Measurements from ENCODE around the gene MCRS1.
"Not testable (repeated sequence)": the region's sequence is repeated elsewhere in the genome, so short reads cannot be mapped to it uniquely, and the experiment has no call there.

MCRS1 gene, protein sequence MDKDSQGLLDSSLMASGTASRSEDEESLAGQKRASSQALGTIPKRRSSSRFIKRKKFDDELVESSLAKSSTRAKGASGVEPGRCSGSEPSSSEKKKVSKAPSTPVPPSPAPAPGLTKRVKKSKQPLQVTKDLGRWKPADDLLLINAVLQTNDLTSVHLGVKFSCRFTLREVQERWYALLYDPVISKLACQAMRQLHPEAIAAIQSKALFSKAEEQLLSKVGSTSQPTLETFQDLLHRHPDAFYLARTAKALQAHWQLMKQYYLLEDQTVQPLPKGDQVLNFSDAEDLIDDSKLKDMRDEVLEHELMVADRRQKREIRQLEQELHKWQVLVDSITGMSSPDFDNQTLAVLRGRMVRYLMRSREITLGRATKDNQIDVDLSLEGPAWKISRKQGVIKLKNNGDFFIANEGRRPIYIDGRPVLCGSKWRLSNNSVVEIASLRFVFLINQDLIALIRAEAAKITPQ

DNA sequence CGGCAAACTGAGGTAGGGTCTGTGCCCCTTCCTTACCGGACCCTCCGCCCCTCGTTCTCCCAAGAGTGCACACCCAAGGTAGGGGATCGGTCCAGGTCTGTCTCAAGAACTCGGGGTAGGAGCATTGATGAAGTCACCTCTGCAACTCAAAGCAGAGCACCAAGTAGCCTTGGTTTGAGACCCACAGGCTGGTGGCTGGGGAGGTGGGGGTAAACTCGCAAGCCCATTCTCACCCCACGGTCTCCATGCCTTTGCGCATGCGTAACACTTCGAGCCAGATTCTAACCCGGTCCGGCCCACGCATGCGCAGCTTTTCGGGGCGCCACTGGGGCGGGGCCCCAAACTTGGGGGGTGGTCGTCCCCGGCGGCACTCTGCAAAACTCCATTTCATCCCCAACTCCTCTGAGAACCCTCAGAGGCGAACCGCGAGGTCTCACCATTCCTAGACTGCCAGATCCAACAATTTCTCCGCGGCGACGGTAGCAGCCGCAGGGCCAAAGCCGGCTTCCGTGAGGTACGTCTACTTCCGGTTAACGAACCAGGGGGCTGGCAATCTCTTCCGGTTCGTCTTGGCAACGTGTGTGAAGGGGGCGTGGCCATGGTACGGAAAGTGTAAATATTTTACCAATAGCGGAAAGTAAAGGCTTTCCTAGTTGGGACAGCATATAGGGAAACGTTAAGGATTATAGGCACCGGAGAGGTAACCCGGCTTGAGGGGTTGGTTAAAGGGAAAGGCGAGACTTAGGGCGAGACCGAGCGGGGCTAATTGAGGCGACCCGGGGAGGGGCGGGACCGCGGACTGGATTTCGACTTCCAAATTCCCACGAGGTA is at the start of gene MCRS1:
Gene MCRS1 (minus strand): TSS at position 532 of the 831 bp plus-strand sequence. CDS start 1,411 bp downstream, outside the sequence.
- peak; percentile 94 for DNase-seq (ENCODE audit: low spot score)

DNA sequence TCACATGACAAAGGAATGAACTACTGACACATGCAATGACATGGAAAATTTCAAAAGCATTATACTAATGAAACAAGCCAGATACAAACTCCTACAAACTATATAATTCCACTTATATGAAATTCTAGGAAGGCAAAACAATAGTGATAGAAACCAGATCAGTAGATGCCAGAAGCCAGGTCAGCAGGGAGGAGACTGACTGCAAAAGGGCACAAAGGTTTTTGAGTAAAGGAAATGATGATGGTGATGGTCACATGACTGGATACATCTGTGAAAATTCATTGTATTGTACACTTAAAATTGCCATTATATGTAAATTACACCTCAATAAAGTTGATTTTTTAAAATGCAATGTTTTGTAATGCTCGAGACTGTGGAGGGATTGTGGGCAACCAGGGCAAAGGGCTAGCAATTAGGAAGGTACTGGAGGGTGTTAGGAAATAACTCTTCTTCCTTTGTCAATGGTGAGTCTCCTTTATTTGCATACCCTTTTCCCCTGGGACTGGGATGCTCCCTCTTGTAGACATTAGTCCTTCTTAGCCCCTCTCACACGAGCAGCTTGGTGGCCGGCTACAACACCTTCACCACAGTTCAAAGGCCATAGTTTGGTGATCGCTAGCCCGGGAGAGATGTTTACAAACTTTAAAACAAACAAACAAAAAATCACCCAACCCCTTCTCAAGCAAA is 48.7 kb upstream of the MCRS1 start:
- DNase-seq (ENCODE audit: low spot score), result no peak

DNA sequence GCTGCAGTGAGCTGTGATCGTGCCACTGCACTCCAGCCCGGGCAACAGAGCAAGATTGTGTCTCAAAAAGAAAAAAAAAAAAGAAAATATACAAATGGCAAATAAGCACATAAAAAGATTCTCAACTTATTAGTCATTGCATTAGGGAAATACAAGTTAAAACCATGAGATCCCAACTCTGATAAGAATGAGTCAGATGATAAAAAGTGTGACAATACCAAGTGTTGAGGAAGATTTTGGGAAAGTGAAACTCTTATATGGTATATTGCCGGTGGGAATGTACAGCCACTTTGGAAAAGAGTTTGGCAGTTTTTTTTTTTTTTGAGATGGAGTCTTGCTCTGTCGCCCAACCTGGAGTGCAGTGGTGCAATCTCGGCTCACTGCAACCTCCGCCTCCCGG is 47.8 kb upstream of the MCRS1 start:
- DNase-seq (ENCODE audit: low spot score), result no peak

DNA sequence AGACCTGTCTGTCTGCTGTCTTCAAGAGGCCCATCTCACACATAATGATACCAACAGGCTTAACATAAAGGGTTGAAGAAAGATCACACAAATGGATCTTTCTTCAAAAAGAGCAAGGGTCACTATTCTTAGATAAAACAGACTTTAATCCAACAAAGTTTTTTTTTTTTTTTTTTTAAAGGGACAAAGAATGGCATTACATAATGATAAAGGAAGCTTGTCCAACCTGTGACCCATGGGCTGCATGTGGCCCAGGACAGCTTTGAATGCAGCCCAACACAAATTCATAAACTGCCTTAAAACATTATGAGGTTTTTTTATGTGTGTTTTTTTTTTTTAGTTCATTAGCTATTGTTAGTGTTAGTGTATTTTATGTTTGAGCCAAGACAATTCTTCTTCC is 44.3 kb upstream of the MCRS1 start:
- no peak for DNase-seq (ENCODE audit: low spot score)

DNA sequence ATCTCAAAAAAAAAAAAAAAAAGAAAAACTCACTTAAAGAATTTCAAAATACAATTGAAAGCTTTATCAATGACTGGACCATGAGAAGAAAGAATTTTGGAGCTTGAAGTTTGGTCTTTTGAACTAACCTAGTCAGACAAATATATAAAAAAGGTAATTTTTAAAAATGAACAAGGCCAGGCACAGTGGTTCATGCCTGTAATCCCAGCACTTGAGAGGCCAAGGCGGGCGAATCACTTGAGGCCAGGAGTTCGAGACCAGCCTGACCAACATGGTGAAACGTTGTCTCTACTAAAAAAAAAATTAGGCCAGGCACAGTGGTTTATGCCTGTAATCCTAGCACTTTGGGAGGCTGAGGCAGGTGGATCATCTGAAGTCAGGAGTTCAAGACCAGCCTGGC is 42.8 kb upstream of the MCRS1 start:
- DNase-seq (ENCODE audit: low spot score), result not testable (repeated sequence)

DNA sequence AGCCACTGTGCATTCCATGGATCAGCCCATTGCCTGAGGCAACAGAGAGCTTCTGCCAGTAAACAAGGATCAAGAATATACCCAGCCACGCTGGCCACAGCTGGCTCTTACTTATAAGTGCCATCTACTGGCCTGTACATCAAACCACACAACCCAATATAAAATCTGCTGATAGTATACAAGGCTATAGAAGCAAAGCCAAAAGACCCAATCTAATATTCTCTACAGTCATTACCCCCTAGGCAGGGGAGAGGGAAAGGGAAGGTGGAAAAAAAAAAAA is 41.9 kb upstream of the MCRS1 start:
- no peak for DNase-seq (ENCODE audit: low spot score)

DNA sequence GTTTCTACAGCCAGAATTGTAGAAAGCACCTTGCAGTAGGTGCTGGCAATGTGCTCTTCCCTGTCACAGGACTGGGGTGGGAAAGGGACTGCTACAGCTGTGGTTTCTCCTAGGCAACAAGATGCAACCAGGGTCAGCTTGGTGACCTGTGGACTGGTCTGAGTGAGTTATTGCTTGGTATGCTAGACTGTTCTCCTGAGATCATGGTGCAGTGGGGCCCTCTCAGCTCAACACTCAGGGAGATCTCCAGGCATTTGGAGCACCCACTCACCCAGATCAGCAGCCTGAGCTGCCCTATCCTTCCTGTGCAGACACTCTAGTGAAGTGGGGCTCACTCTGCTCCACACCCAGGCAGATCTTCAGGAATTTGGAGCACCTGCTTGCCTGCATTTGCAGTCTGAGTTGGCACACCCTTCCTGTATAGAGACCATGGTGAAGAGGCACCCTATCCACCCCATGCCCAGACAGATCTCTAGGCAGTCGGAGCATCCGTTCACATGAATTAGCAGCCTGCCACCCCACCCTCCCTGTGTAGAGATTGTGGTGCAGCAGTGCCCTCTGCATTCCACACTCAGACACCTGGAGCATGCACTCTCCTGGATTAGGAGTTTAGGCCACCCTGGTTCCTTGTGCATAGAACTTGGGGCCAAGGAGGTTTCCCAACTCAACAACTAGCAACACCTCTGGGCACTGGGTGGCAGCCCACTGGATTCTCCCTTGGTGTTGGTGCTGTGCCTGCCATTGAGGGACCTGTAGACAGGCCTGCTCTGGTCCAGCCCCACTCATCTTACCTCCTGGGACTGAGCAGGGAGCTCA is 41.3 kb upstream of the MCRS1 start:
- no peak for DNase-seq (ENCODE audit: low spot score)

DNA sequence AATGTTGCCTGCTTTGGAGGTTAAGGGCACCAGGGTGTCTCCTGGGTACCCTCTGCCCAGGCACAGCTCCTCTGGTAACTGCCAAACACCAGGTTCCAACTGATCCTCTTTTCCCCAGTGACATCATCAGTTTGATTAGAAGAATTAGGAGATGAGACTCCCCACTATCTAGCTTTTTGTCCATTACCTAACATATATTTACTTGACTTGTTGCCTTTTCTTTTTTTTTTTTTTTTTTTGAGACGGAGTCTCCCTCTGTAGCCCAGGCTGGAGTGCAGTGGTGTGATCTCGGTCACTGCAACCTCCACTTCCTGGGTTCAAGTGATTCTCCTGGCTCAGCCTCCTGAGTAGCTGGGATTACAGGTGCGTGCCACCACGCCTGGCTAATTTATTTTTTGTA is 37.6 kb upstream of the MCRS1 start, which contains the start of gene FAM186B:
Gene FAM186B (minus strand): TSS at position 101 of the 400 bp plus-strand sequence. CDS start 162 bp downstream, outside the sequence.
- DNase-seq (ENCODE audit: low spot score), result not testable (repeated sequence)

DNA sequence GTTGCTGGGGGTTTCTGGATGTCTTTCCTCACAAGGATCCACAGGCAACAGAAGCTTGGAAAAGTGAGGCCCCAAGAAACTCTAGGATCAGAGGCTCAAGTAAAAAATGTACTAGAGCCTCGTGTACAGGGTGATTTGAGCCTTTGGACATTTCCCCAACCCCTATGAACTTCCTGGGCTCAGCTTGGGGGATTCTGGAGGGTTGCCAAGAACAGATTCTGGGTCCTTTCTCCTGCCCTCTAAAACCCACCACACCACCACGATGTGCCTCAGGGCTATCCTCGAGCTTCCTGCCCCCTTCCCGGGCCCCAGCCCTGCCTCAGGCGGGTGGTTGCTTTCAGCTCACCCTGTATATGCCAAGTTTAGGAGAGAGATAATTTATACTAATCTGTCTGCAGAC is 36.9 kb upstream of the MCRS1 start:
- DNase-seq (ENCODE audit: low spot score), result no peak

DNA sequence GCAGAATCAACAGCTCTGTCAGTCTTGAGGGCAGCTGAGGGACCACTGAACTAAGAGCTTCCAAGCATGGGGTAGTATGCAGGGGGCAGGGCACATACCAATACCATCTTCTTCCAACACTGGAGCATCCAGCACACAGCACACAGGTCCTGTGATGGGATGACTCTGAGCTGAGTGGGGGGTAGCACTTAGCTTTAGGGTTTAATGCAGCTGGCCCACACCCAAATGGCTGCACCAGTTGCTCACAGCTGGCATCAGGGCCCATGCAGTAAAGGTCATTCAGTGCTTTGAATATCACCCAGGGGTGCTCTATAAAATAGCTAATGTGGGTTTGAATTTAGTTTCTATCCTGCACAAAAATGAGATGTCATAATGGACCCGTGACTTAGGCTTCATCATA is 35.8 kb upstream of the MCRS1 start:
- no peak for DNase-seq (ENCODE audit: low spot score)

DNA sequence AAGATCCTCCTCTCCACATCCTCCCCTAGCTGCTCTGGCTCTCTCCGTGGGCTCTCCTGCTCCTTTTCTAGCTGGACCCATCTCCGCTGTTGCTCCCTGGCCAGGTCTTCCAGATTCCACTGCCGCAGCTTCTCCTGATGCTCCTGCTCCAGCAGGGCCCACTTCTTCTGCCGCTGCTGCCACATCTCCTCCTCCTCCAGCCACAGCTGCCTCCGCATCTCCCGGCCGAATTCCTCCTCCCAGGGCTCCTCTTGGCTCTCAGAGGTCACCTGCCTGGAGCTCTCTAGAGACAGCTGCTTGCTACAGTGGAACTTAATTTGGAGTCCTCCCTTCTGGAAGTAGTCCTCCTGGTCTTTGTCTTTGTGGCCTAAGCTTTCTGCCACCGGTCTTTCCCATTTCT is 32.0 kb upstream of the MCRS1 start:
- DNase-seq (ENCODE audit: low spot score), result no peak

DNA sequence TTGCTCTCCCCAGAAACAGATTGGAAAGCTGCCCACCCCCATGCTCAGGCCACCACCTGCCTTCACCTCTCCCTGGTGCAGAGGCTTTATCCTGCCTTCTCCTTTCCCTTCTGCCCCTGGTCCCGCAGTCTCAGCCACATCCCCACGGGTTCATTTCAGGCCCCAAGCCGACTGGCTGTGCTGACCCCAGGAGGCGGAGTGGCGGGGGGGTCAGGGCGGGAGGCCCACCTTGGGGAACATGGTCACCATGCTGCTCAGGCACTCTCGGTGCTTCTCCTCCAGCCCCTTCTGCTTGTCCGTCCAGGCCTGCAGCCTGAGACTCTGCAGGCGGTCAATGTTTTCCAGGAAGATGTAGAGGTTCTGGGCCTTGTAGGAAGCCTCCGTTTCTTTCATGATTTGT is 30.6 kb upstream of the MCRS1 start:
- DNase-seq (ENCODE audit: low spot score), result no peak

DNA sequence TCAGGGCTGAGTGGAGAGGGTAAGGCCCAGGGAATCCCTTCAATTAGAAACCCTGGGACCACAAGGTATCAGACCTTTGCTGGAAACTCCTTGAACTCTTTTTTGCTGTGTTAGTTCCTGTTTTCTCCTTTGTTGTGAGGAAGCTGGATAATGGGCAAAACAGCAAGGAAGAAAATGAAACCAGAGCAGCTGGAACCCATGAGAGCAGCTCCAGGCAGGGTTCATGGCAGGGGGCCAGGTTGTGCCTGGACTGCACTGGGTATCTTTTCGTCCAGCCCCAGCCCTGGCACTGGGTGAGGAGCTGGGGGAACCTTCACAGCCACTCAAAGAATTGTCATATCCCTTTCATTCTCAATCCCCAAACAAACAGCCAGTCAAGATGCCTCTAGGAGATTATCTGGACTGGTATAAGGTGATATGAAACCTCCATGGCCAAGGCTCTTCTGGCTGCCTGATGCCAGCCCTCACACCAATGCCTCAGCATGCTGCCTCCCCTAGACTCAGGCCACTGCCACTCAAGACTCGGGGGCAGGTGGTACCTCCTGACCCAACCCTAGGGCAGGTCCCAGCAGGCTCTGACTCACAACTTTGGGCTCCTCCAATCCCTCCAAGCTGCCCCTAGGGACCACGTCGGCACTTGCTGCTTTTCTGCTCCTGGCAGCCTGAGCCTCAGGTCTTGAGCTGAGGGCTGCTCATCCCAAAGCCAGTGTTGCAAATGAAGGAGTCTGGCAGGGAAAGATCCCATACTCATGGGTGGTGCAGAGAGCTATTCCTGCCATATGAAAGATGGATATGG is 21.0 kb upstream of the MCRS1 start:
- DNase-seq (ENCODE audit: low spot score), result peak; percentile 36

DNA sequence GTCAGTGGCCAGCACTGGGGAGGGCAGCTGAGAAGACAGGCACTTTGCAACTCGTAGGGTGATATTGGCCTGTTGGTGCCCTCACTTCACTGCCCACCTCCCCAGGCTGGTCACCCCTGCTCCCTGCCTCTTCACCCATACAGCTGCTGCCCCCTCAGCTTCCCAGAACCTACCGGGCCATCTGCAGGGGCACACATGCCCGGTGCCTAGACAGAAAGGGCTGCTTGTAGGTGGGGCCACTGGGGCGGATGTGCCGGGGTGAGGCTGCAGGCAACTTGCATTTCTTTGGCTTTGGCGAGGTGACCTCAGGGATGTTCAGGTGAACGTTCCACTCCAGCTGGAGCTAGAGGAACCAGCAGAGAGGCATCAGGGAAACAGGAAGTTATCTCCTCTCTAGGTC is 20.3 kb upstream of the MCRS1 start:
- DNase-seq (ENCODE audit: low spot score), result no peak

DNA sequence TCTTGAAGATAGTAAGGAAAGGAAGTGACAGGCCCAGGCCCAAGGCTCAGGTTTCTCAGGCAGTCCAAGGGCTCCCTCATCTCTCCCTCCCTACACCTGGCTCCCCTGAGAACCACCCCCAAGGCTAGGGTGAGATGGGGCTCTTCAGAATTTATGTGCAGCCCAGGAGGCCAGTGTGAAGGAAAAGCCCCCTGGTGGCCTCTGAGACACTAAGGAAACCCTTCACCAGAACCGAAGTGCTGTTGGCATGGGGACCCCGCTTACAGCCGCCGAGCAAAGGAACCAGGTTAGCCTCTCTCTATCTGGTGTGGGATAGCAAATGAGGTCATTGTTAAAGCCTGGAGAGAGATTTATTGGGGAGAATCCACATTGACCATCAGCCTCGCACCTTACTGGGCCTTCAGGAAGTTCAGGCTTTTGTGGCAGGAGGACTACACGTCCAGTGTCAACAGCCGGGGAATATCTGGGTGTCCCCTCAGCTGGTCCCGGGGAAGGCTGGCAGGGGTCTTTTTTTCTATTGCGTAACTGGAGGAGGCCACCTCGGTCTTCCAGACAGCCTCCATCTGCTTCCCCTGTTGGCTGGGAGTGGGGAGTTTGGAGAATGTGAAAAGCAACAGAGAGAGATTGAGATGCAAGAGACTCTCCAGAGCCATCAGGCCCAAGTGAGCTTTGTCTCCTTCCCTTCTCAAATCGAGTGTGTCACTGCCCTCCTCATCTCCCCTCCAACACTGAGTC is 19.4 kb upstream of the MCRS1 start:
- no peak for DNase-seq (ENCODE audit: low spot score)

DNA sequence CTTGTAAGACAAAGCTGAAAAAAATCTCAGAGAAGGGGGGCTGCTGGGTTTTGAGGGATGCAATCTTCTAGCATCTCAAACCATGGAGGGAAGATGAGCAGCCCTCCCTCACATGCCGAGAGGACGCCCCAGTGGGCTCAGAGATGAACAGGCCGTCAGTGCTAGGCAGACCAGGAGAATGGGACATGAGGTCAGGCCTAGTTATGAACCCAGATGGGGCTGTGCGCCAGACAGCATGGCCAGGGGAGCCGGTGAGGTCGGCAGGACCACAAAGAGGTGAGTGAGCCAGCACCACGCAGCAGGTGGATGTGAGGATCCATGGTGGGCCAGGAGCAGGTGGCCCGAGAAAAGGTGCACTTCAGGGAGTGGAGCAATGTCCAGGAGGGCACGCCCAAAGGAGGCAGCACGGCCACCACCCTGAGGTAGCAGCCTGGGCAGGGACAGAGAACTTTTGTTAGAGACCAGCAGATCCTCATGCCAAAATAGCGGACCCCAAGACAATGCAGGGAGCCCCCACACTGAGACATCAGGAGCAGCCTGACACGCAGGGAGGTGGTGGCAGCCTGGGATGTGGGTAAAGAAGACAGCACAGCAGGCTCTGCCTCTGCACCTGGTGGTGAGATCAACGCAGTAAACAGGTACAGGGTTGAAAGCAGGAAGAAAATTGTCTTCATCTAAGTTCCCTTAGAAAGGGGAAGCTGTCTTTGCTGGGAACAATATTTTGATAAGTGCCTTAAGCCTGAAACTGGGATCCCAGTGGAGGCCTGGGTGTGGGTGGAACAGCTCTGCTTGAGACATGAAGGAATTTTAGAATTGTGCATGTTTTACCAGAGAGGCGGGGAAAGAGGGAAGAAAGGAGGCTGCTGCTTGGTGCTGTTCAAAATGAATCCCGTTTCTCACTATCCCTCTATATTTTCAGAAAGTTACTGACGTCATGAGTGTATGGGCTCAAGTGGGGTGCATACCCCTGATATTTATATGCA is 17.8 kb upstream of the MCRS1 start:
- DNase-seq (ENCODE audit: low spot score), result no peak

DNA sequence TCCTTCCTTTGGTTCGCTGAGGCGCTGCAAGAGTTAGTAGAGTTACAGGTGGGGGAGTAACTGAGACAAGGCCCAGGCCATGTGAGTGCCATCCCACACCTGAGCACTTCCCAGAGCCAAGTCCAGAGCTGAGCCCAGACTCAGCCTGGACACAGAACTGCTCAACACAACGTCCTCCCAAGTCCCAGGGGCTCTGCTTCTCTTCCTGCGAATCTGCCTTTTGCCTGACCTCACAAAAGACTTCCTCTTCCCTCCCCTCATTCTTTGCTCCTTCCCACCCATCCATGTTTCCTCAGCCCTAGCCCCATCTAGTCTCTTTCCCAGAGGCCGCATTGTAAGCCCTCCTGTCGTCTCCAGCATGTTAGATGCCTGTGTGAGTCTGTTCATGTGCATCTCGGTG is 16.6 kb upstream of the MCRS1 start:
- DNase-seq (ENCODE audit: low spot score), result no peak

DNA sequence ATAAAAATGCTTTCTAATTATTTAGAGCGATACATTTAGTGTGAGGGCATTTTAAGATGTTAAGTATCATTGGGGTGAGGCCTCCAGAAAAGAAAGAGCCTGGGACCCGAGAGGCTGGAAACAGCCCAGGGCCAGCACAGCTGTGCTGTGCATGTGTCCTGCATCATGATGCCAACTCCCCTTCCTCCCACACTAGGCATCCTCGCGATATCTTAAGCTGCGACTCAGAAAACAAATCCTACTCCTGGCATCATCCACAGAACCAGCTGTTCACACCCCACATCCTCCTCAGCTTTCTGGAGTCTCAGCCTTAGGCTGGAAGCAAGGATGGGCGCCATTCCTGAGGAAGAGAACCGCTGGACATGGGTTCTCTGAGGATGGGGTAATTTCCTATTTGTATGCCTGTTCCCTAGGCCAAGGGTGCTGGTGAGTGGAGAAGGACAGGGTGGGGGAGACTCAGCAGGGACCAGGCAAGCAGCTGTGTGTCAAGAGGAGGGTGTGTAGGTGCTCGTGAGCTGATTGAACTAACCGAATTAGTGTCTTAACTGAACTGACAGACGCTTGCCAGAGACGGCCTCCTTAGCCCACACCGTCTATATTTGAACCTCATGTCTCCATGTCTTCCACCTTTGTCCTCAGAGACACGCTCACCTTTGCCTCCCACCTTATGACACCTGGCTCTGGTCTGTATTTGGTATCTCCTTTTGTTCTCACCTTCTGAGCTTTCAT is 15.6 kb upstream of the MCRS1 start:
- peak; percentile 64 for DNase-seq (ENCODE audit: low spot score)

Measured in D341Med (cell line).